Testis (tissue), 3 donors: Measurements from ENCODE around the gene CLEC11A. TPM values are rescaled to one million over a fixed set of nuclear protein-coding genes. Genes with fewer than 3 reads are reported as not detected.
"Not testable (repeated sequence)": the region's sequence is repeated elsewhere in the genome, so short reads cannot be mapped to it uniquely, and the experiment has no call there.

Source experiments
- DNase-seq: peaks from one replicate; pipeline ENCODE4 v3.0.0-alpha.2; 2019
- H3K27ac ChIP-seq, 2 donors: fragments of 200-600 bp; sonication (generic); one replicate each; pipeline ENCODE4 v1.5.1; 2019
- H3K27me3 ChIP-seq: fragments of 200-600 bp; sonication (generic); one replicate; pipeline ENCODE4 v1.5.1; 2019
- H3K36me3 ChIP-seq: fragments of 200-600 bp; sonication (generic); one replicate; pipeline ENCODE4 v1.5.1; 2017; ENCODE audit warnings: low read depth; ENCODE audit errors: missing control alignments
- H3K4me1 ChIP-seq: fragments of 200-600 bp; sonication (generic); one replicate; pipeline ENCODE4 v1.5.1; 2019
- H3K4me3 ChIP-seq, 2 donors: fragments of 200-600 bp; sonication (generic); one replicate each; pipeline ENCODE4 v1.5.1; 2017 to 2019
- H3K9me3 ChIP-seq: fragments of 200-600 bp; sonication (generic); one replicate; pipeline ENCODE4 v1.5.1; 2017
- POLR2A ChIP-seq: fragments of 450-650 bp; IDR thresholded peaks from one replicate; pipeline ENCODE4 v1.6.1; 2017; ENCODE audit warnings: antibody characterized with exemption, mild to moderate bottlenecking, moderate library complexity
- WGBS, 2 donors: methylation state at CpG; one replicate each; pipeline ENCODE4 v1.1.5; 2018; 5-methylcytosine and 5-hydroxymethylcytosine counted together
- intact Hi-C: fragments of 100-400 bp; cut with DNase I; formaldehyde crosslinking; loops from one replicate; pipeline ENCODE4 v1.15.1; 2023; ENCODE audit warnings: low total_unique reads
- polyA plus RNA-seq: library from polyadenylated mRNA; stranded (reverse); fragments of 350-450 nt; fragmentation: Illumina TruSeq; extraction: RNeasy Lipid Tissue Mini Kit (QIAGEN cat#74804); gene quantifications from one replicate; pipeline ENCODE4 v1.2.3, GENCODE V29; 2014; ENCODE audit warnings: low read depth, low replicate concordance; ENCODE audit not compliant: insufficient read depth
- total RNA-seq, 2 donors: library from RNA; depleted of rRNA; stranded (reverse); fragments of >200 nt; gene quantifications; one replicate each; pipeline ENCODE4 v1.2.3, GENCODE V29; 2016
- TF ChIP-seq, protein P1 (sequence below), 3 experiments: fragments of 450-650 bp in 2 of 3; fragments of 200-600 bp in 1 of 3; sonication (generic) in 1 of 3; IDR thresholded peaks; one replicate each; pipeline ENCODE4 v1.5.1; 2016 to 2019; ENCODE audit warnings: antibody characterized with exemption in 3 of 3, mild to moderate bottlenecking in 2 of 3, moderate library complexity in 1 of 3

Gene CLEC11A
- total and polyA plus RNA-seq, 3 donors from 2014 or later = 14.3 to 20.6 (median 16.9) TPM

DNA sequence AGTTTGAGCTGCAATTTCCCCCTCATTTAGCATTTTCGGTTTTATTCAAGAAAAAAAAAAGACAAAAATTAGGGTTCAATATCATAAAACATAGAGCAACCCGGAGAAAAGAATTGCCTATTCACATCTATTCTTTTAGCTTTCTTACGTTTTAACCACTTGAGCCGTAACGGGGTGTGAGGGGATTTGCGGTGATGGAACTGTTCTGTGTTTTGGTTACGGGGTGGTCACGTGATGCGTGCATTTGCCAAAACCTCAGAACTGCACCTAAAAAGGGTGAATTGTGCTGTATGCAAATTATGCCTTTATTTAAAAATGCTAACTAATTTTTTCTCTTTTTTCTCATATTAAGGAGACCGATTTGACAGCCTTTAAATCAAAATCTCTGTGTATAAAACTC is 22.1 kb downstream of the CLEC11A start:
- Histone ChIP-seq H3K27ac (no peak overlapping the region), H3K4me1 (no peaks in the 10 kb centered on the region), H3K27me3 (no peaks in the 10 kb centered on the region), H3K9me3 (no peaks in the 10 kb centered on the region), H3K36me3 (no peaks in the 10 kb centered on the region), H3K4me3 (no peak overlapping the region)
- intact Hi-C loops = loop anchor here (5.0 kb wide), 1 partner anchor 652 kb away; no protein-coding TSS in a partner anchor
- DNase-seq = no peak
- TF ChIP-seq POLR2A = no peak
- TF ChIP-seq, protein P1, sequence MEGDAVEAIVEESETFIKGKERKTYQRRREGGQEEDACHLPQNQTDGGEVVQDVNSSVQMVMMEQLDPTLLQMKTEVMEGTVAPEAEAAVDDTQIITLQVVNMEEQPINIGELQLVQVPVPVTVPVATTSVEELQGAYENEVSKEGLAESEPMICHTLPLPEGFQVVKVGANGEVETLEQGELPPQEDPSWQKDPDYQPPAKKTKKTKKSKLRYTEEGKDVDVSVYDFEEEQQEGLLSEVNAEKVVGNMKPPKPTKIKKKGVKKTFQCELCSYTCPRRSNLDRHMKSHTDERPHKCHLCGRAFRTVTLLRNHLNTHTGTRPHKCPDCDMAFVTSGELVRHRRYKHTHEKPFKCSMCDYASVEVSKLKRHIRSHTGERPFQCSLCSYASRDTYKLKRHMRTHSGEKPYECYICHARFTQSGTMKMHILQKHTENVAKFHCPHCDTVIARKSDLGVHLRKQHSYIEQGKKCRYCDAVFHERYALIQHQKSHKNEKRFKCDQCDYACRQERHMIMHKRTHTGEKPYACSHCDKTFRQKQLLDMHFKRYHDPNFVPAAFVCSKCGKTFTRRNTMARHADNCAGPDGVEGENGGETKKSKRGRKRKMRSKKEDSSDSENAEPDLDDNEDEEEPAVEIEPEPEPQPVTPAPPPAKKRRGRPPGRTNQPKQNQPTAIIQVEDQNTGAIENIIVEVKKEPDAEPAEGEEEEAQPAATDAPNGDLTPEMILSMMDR (IDR thresholded peaks at IDR 0.05) = no peak
- 66 to 72% methylated on average over 10 of the region's 10 CpGs for WGBS, 2 donors

- H3K27ac ChIP-seq, DNase-seq, H3K27me3 ChIP-seq, H3K4me3 ChIP-seq, H3K36me3 ChIP-seq, H3K4me1 ChIP-seq, H3K9me3 ChIP-seq: not testable (repeated sequence)
- WGBS, 2 donors = 63 to 83% methylated on average over 14 of the region's 14 CpGs
- intact Hi-C loops = loop anchor here (5.0 kb wide), 1 partner anchor 650 kb away; no protein-coding TSS in a partner anchor
Observed at GRCh38 chr19:50747141-50747540, 24.0 kb downstream of the CLEC11A start.

GRCh38 chr19:50749490-50749889 is 26.3 kb downstream of the CLEC11A start:
- Histone ChIP-seq H3K9me3 (no peaks in the 10 kb centered on the region), H3K36me3 (no peaks in the 10 kb centered on the region), H3K4me3 (no peak overlapping the region), H3K27me3 (no peaks in the 10 kb centered on the region), H3K4me1 (no peaks in the 10 kb centered on the region), H3K27ac (no peak overlapping the region)
- intact Hi-C loops = loop anchor here (5.0 kb wide), 1 partner anchor 648 kb away; no protein-coding TSS in a partner anchor
- TF ChIP-seq, protein P1 (IDR thresholded peaks at IDR 0.05) = no peak
- DNase-seq = no peak
- 46 to 56% methylated on average over 6 of the region's 6 CpGs for WGBS, 2 donors

DNA sequence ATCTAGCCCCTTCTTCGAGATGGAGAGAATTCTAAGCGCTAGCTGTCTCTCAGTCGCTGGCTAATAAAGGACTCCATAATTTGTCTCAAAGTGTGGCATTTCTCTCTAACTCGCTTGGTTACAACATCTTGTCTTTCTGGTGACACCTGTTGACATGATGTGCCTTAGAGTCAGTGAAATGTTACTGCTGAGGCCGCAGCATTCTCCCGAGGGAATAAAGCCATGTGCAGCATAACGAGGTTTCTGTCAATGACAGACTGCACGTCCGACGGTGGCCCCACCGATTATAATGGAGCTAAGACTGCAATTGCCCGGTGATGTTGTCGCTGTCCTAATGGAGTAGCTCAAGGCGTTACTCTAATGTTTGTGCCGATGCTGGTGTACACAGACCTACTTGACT is 26.8 kb downstream of the CLEC11A start:
- 55 to 64% methylated on average over 15 of the region's 15 CpGs for WGBS, 2 donors
- Histone ChIP-seq H3K4me3 (no peak overlapping the region), H3K27ac (no peak overlapping the region), H3K4me1 (no peaks in the 10 kb centered on the region), H3K9me3 (no peaks in the 10 kb centered on the region), H3K36me3 (no peaks in the 10 kb centered on the region), H3K27me3 (no peaks in the 10 kb centered on the region)
- TF ChIP-seq, protein P1 (IDR thresholded peaks at IDR 0.05) = no peak
- no peak for TF ChIP-seq POLR2A
- intact Hi-C loops = no loop called here
- DNase-seq = no peak

GRCh38 chr19:50753879-50754278 is 30.7 kb downstream of the CLEC11A start:
- Histone ChIP-seq H3K36me3 (no peaks in the 10 kb centered on the region), H3K4me1 (no peaks in the 10 kb centered on the region), H3K4me3 (no peak overlapping the region), H3K27me3 (no peaks in the 10 kb centered on the region), H3K9me3 (no peaks in the 10 kb centered on the region), H3K27ac (no peak overlapping the region)
- TF ChIP-seq POLR2A = no peak
- TF ChIP-seq, protein P1 (IDR thresholded peaks at IDR 0.05) = no peak
- 94 to 97% methylated on average over 4 of the region's 4 CpGs for WGBS, 2 donors
- DNase-seq = no peak
- intact Hi-C loops = no loop called here

DNA sequence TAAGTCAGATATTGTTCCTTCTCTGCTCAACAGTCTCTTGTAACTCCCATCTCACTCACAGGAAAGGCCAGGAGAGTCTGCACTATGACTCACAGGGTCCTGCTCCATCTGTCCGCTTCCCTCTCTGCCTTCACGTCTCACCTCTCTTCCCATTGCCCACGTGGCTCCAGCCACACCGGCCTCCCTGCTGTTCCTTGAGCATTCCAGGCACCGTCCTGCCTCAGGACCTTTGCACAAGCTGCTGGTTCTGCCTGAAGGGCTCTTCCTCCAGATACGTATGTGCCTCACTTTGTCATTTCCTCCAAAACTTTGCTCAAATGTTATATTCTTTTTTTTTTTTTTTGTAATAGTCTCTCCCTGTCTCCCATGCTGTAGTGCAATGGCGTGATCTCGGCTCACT is 33.1 kb downstream of the CLEC11A start:
- 72 to 79% methylated on average over 8 of the region's 8 CpGs for WGBS, 2 donors
- H3K27me3 ChIP-seq, H3K36me3 ChIP-seq, H3K27ac ChIP-seq, H3K9me3 ChIP-seq, intact Hi-C loops, H3K4me3 ChIP-seq, DNase-seq, H3K4me1 ChIP-seq: not testable (repeated sequence)

- H3K27me3 ChIP-seq, H3K27ac ChIP-seq, H3K4me3 ChIP-seq, H3K9me3 ChIP-seq, DNase-seq, intact Hi-C loops, H3K4me1 ChIP-seq, H3K36me3 ChIP-seq: not testable (repeated sequence)
- WGBS, 2 donors = 78 to 96% methylated on average over 3 of the region's 3 CpGs
Observed at GRCh38 chr19:50757624-50758023, 34.5 kb downstream of the CLEC11A start.

DNA sequence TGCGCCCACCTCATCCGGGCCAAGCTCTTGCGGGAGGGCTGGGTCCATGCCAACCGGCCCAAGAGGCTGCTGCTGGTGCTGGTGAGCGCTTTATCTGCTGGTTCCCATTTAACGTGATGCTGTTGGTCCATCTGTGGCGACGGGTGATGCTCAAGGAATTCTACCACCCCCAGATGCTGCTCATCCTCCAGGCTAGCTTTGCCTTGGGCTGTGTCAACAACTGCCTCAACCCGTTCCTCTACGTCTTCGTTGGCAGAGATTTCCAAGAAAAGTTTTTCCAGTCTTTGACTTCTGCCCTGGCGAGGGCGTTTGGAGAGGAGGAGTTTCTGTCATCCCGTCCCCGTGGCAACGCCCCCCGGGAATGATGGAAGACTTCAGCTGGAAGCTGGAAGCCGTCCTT is 35.9 kb downstream of the CLEC11A start:
- intact Hi-C loops, H3K36me3 ChIP-seq, H3K4me1 ChIP-seq, DNase-seq, H3K4me3 ChIP-seq, H3K27me3 ChIP-seq, H3K9me3 ChIP-seq, H3K27ac ChIP-seq: not testable (repeated sequence)
- WGBS, 2 donors = 60 to 66% methylated on average over 16 to 18 of the region's 18 CpGs
